ENCODE results near the gene SETD4.

The SETD4 gene

DNA sequence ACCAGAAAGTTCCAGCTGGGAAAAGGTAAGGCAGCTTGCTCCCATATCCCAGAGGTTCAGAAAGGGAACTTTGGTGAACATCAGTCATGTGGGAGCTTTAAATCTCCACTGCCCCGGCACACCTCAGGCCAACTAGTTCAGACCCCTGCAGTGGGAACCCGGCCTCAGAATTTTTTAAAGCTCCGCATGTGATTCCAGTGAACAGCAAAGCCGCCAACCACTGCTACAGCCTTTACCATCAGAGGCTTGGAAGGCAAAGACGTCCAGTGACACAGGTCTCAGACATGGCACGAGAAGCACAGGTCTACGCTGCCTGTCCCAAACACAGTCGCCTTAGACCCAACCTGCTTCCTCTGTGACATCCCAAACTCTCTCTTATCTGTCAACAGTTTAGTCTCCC is 31.0 kb downstream of the SETD4 start:
- no peak overlapping the region for H3K27ac ChIP-seq (ENCODE audit: insufficient read depth in 1 of 2, low read depth in 1 of 2, low read length in 2 of 2, poor library complexity in 1 of 2, severe bottlenecking in 2 of 2)
- ChIA-PET POLR2A (no interaction called here), CTCF (interaction anchor here (0.9 to 2.5 kb wide), 5 partner anchors 83 to 1342 kb away, joined by 4 to 7 read pairs (median 5); no protein-coding TSS in a partner anchor)
- no peak overlapping the region for H3K4me3 ChIP-seq (ENCODE audit: control insufficient read depth in 1 of 7, extremely low read depth in 1 of 7, insufficient read depth in 4 of 7, low read depth in 2 of 7, low read length in 6 of 7)
- H3K27me3 ChIP-seq (replicated peaks in 2 of 5; ENCODE audit: control insufficient read depth in 4 of 5, insufficient read depth in 5 of 5, low read length in 4 of 5): no peaks in the 10 kb centered on the region
- 96% methylated on average over 7 of the region's 8 CpGs for WGBS (ENCODE audit: insufficient coverage)
- no peaks in the 10 kb centered on the region for H3K9me3 ChIP-seq (ENCODE audit: control extremely low read depth in 1 of 5, control insufficient read depth in 4 of 5, insufficient read depth in 2 of 5, low read depth in 1 of 5, low read length in 4 of 5)
- DNase-seq: no peak
- H3K36me3 ChIP-seq (ENCODE audit: control insufficient read depth in 4 of 4, insufficient read depth in 4 of 4, low read length in 3 of 4): peaks cover 0 to 6% (median 4%) of the 10 kb centered on the region in 4 experiments
- peaks cover 0 to 3% (median 0%) of the 10 kb centered on the region in 4 experiments for H3K4me1 ChIP-seq (ENCODE audit: control extremely low read depth in 1 of 4, control insufficient read depth in 4 of 4, insufficient read depth in 4 of 4, low read length in 3 of 4)

DNA sequence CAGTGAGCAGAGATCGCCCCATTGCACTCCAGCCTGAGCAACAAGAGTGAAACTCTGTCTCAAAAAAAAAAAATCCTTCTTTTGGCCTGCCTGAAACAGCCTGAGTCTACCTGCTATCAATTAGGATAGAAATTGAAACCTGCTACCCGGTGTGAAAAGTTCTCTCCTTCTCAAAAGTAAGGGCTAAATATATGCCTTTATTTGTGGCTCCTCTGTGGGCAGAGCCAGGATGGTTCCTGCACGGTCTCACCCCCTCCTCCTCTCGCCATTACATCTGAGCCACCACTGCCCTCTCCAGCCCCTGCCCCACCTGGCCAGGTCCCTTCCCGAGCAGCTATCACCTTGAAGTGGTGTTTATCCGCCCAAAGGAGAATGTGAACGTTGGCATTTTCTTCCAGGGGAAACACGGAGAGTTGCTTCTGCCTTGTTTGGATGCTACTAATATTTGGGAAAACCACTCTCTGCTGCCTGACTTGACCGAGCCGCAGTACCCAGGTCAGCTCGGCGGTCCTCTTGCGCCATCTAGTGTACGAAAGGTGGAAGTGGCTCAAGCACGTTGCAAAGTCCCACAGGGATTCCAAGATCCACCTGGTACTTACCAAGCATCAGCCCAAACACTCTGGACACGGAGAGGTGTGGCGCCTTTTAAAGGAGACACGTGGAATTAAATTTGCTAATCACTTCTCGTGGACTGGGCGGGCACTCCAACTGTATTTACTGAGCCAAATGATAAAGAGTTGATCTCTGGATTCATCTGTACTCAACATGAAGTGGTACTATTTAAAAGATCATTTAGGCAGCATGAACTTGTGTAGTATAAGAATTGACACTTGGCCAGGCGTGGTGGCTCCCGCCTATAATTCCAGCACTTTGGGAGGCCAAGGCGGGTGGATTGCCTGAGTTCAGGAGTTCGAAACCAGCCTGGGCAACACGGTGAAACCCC is 31.9 kb downstream of the SETD4 start:
- DNase-seq: peak; percentile 52 to 74 (median 73)
- ChIA-PET POLR2A (no interaction called here), CTCF (interaction anchor here (0.9 to 2.5 kb wide), 10 partner anchors 13 to 1341 kb away, joined by 3 to 7 read pairs (median 4); no protein-coding TSS in a partner anchor)
- WGBS (ENCODE audit: insufficient coverage): 18% methylated on average over 17 of the region's 25 CpGs
- H3K27me3 ChIP-seq (replicated peaks in 2 of 5; ENCODE audit: control insufficient read depth in 4 of 5, insufficient read depth in 5 of 5, low read length in 4 of 5): no peaks in the 10 kb centered on the region
- no peak overlapping the region for H3K4me3 ChIP-seq (ENCODE audit: control insufficient read depth in 1 of 7, extremely low read depth in 1 of 7, insufficient read depth in 4 of 7, low read depth in 2 of 7, low read length in 6 of 7)
- H3K27ac ChIP-seq (ENCODE audit: insufficient read depth in 1 of 2, low read depth in 1 of 2, low read length in 2 of 2, poor library complexity in 1 of 2, severe bottlenecking in 2 of 2): no peak overlapping the region
- peaks cover 0 to 3% (median 0%) of the 10 kb centered on the region in 4 experiments for H3K4me1 ChIP-seq (ENCODE audit: control extremely low read depth in 1 of 4, control insufficient read depth in 4 of 4, insufficient read depth in 4 of 4, low read length in 3 of 4)
- H3K9me3 ChIP-seq (ENCODE audit: control extremely low read depth in 1 of 5, control insufficient read depth in 4 of 5, insufficient read depth in 2 of 5, low read depth in 1 of 5, low read length in 4 of 5): no peaks in the 10 kb centered on the region
- H3K36me3 ChIP-seq (ENCODE audit: control insufficient read depth in 4 of 4, insufficient read depth in 4 of 4, low read length in 3 of 4): no peaks in the 10 kb centered on the region

DNA sequence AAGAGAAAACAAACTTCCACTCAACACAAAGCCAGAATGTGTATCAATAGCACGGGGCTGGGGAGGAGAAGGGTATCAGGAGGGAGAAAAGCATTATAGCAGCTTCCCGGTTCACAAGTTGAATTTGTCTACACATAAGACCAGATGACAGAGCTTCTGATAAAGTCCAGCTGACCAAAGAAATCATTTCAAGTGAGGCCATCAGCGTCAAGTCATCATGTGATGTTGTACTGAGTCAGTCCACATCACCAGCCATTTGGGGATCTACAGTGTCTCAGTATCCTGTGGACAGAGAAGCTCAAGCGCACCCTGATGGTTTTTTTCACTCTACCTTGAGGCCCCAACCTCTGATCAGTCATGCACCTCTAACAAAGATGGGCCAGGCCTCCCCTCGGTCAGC is 33.0 kb downstream of the SETD4 start:
- WGBS (ENCODE audit: insufficient coverage): 93% methylated on average over 4 of the region's 5 CpGs
- H3K4me1 ChIP-seq (ENCODE audit: control extremely low read depth in 1 of 4, control insufficient read depth in 4 of 4, insufficient read depth in 4 of 4, low read length in 3 of 4): peaks cover 0 to 10% (median 0%) of the 10 kb centered on the region in 4 experiments
- H3K4me3 ChIP-seq (ENCODE audit: control insufficient read depth in 1 of 7, extremely low read depth in 1 of 7, insufficient read depth in 4 of 7, low read depth in 2 of 7, low read length in 6 of 7): no peak overlapping the region
- H3K27ac ChIP-seq (ENCODE audit: insufficient read depth in 1 of 2, low read depth in 1 of 2, low read length in 2 of 2, poor library complexity in 1 of 2, severe bottlenecking in 2 of 2): no peak overlapping the region
- no peak for DNase-seq
- no peaks in the 10 kb centered on the region for H3K9me3 ChIP-seq (ENCODE audit: control extremely low read depth in 1 of 5, control insufficient read depth in 4 of 5, insufficient read depth in 2 of 5, low read depth in 1 of 5, low read length in 4 of 5)
- H3K27me3 ChIP-seq (replicated peaks in 2 of 5; ENCODE audit: control insufficient read depth in 4 of 5, insufficient read depth in 5 of 5, low read length in 4 of 5): no peaks in the 10 kb centered on the region
- POLR2A ChIA-PET: no interaction called here
- H3K36me3 ChIP-seq (ENCODE audit: control insufficient read depth in 4 of 4, insufficient read depth in 4 of 4, low read length in 3 of 4): no peaks in the 10 kb centered on the region
- CTCF ChIA-PET: interaction anchor here (0.9 to 2.5 kb wide), 8 partner anchors 14 to 1333 kb away, joined by 3 to 7 read pairs (median 4); no protein-coding TSS in a partner anchor

DNA sequence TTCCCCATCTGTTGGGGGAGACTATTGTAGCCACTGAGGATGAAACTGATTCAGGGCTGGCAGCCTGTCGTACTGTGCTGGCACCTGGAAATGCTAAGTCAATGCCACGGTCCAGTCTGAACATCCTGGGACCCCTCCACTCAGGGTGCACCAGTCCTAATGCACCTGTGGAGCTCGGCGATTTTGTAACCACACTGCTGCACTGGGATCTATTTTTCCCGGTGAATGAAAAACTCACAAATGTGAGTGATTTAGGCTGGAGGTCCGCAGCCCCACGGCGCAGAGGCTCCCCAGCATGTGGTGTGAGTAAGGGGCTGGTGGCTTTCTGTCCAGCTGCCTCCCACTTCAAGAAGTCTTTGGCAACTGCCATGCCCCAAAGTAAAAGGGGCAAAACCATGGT is 35.5 kb downstream of the SETD4 start:
- POLR2A ChIA-PET: no interaction called here
- no peak for DNase-seq
- 97% methylated on average over 8 of the region's 8 CpGs for WGBS (ENCODE audit: insufficient coverage)
- no peak overlapping the region for H3K4me3 ChIP-seq (ENCODE audit: control insufficient read depth in 1 of 7, extremely low read depth in 1 of 7, insufficient read depth in 4 of 7, low read depth in 2 of 7, low read length in 6 of 7)
- no peaks in the 10 kb centered on the region for H3K9me3 ChIP-seq (ENCODE audit: control extremely low read depth in 1 of 5, control insufficient read depth in 4 of 5, insufficient read depth in 2 of 5, low read depth in 1 of 5, low read length in 4 of 5)
- peaks cover 0 to 10% (median 0%) of the 10 kb centered on the region in 4 experiments for H3K4me1 ChIP-seq (ENCODE audit: control extremely low read depth in 1 of 4, control insufficient read depth in 4 of 4, insufficient read depth in 4 of 4, low read length in 3 of 4)
- no peak overlapping the region for H3K27ac ChIP-seq (ENCODE audit: insufficient read depth in 1 of 2, low read depth in 1 of 2, low read length in 2 of 2, poor library complexity in 1 of 2, severe bottlenecking in 2 of 2)
- CTCF ChIA-PET: no interaction called here
- no peaks in the 10 kb centered on the region for H3K36me3 ChIP-seq (ENCODE audit: control insufficient read depth in 4 of 4, insufficient read depth in 4 of 4, low read length in 3 of 4)
- H3K27me3 ChIP-seq (replicated peaks in 2 of 5; ENCODE audit: control insufficient read depth in 4 of 5, insufficient read depth in 5 of 5, low read length in 4 of 5): no peaks in the 10 kb centered on the region

DNA sequence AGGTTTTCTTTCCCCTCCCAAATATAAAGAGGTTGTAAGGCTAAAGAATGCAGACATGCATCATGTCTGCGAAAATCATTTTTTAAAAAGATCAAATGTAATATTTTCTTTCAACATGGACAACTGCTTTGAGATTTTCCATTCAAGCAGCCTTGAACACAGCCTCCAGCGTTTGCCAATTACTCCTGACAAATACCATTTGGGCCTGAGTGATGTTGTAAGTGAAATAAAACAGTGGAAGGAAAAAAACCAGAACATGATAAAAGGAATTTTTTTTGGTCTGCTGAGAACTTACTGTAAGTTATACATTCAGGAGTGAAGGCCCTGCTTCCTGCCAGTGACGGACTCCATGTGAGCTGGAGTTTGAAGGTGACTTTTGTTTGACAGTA is 37.2 kb downstream of the SETD4 start:
- H3K9me3 ChIP-seq (ENCODE audit: control extremely low read depth in 1 of 5, control insufficient read depth in 4 of 5, insufficient read depth in 2 of 5, low read depth in 1 of 5, low read length in 4 of 5): no peaks in the 10 kb centered on the region
- H3K4me1 ChIP-seq (ENCODE audit: control extremely low read depth in 1 of 4, control insufficient read depth in 4 of 4, insufficient read depth in 4 of 4, low read length in 3 of 4): peaks cover 0 to 7% (median 0%) of the 10 kb centered on the region in 4 experiments
- no peak for DNase-seq
- H3K36me3 ChIP-seq (ENCODE audit: control insufficient read depth in 4 of 4, insufficient read depth in 4 of 4, low read length in 3 of 4): no peaks in the 10 kb centered on the region
- 80% methylated on average over 1 of the region's 3 CpGs for WGBS (ENCODE audit: insufficient coverage)
- H3K4me3 ChIP-seq (ENCODE audit: control insufficient read depth in 1 of 7, extremely low read depth in 1 of 7, insufficient read depth in 4 of 7, low read depth in 2 of 7, low read length in 6 of 7): no peak overlapping the region
- ChIA-PET POLR2A (interaction anchor here (0.6 kb wide), 1 partner anchor 723 kb away, joined by 3 read pairs; no protein-coding TSS in a partner anchor), CTCF (no interaction called here)
- H3K27ac ChIP-seq (ENCODE audit: insufficient read depth in 1 of 2, low read depth in 1 of 2, low read length in 2 of 2, poor library complexity in 1 of 2, severe bottlenecking in 2 of 2): no peak overlapping the region
- no peaks in the 10 kb centered on the region for H3K27me3 ChIP-seq (replicated peaks in 2 of 5; ENCODE audit: control insufficient read depth in 4 of 5, insufficient read depth in 5 of 5, low read length in 4 of 5)

DNA sequence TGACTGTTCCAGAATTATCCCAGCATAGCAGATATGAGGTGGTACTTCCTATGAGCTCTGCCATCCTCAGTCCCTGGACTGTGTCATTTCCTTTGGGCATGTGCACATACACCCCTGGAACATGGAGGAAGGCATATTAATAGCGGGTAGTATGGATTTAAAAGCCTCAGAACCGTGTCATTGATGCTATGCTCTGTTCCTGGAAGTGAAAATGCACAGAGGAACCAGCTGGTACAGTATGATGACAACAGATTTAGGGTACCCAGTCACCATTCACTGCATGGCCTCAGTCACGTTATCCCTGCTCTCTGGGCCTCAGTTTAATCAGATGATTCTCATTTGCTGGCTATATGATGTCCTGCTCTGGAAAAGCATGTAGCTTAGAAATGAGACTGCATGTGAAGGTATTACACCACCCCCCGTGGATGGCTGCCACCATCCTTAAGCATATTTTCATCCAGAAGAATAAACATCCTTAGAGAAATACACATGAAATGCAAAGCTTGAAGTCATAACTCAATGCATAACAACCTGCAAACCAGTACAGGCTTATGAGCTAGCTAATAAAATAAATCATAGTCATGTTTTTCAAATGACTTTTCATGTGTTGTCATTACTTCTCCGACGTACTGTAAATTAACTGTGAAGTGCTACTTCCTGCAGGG is 37.8 kb downstream of the SETD4 start:
- Histone ChIP-seq H3K4me1 (ENCODE audit: control extremely low read depth in 1 of 4, control insufficient read depth in 4 of 4, insufficient read depth in 4 of 4, low read length in 3 of 4) (peaks cover 0 to 7% (median 0%) of the 10 kb centered on the region in 4 experiments), H3K27ac (ENCODE audit: insufficient read depth in 1 of 2, low read depth in 1 of 2, low read length in 2 of 2, poor library complexity in 1 of 2, severe bottlenecking in 2 of 2) (no peak overlapping the region), H3K36me3 (ENCODE audit: control insufficient read depth in 4 of 4, insufficient read depth in 4 of 4, low read length in 3 of 4) (no peaks in the 10 kb centered on the region), H3K4me3 (ENCODE audit: control insufficient read depth in 1 of 7, extremely low read depth in 1 of 7, insufficient read depth in 4 of 7, low read depth in 2 of 7, low read length in 6 of 7) (no peak overlapping the region), H3K9me3 (ENCODE audit: control extremely low read depth in 1 of 5, control insufficient read depth in 4 of 5, insufficient read depth in 2 of 5, low read depth in 1 of 5, low read length in 4 of 5) (no peaks in the 10 kb centered on the region), H3K27me3 (replicated peaks in 2 of 5; ENCODE audit: control insufficient read depth in 4 of 5, insufficient read depth in 5 of 5, low read length in 4 of 5) (peaks cover 0 to 3% (median 0%) of the 10 kb centered on the region in 5 experiments)
- WGBS (ENCODE audit: insufficient coverage): 60% methylated on average over 3 of the region's 6 CpGs
- ChIA-PET CTCF (no interaction called here), POLR2A (interaction anchor here (0.6 kb wide), 1 partner anchor 723 kb away, joined by 3 read pairs; no protein-coding TSS in a partner anchor)
- no peak for DNase-seq

All from common myeloid progenitor, CD34-positive (primary cell).